GM12878 (cell line): ENCODE results near the gene CDPF1. TPM values are rescaled to one million over a fixed set of nuclear protein-coding genes. Genes with fewer than 3 reads are reported as not detected.

Experiments used
- ATAC-seq: fragments of 200-7000 bp; cut with Tn5 transposase; 3 replicates; pipeline ENCODE4 v1.9.1; 2020; ENCODE audit warnings: mild to moderate bottlenecking, moderate library complexity
- BruUV-seq: library from RNA; stranded (reverse); fragments of 400-500 nt; replicated peaks from 2 replicates; lab custom pipeline; 2021; lab: Mats Ljungman, UMichigan
- CTCF ChIA-PET: fragments of 300-600 bp; sonication (Branson Sonifier 250); formaldehyde crosslinking; extraction: SDS; loops from one replicate; lab custom pipeline; 2021; ENCODE audit warnings: inconsistent platforms; lab: Yijun Ruan, JAX
- POLR2A ChIA-PET: fragments of 350-600 bp; formaldehyde crosslinking; extraction: SDS; loops from one replicate; lab custom pipeline; 2021; ENCODE audit warnings: inconsistent platforms; lab: Charles Lee
- RAD21 ChIA-PET: fragments of 300-600 bp; sonication (Branson Sonifier 250); formaldehyde crosslinking; loops from one replicate; lab custom pipeline; 2023; ENCODE audit warnings: antibody characterized with exemption; ENCODE audit not compliant: unreplicated experiment; lab: Charles Lee
- SMC1A ChIA-PET: fragments of 300-600 bp; sonication (Branson Sonifier 250); formaldehyde crosslinking; loops from one replicate; lab custom pipeline; 2023; ENCODE audit not compliant: unreplicated experiment, uncharacterized antibody; lab: Charles Lee
- DNase-seq: peaks from one replicate; pipeline ENCODE4 v3.0.0-alpha.2; 2011; ENCODE audit warnings: low read depth, low spot score
- FAIRE-seq: peaks from 3 replicates; lab custom pipeline; 2011; peaks lifted over from hg19 to GRCh38; lab: Jason Lieb, UNC
- H2AFZ ChIP-seq: 2 replicates; pipeline ENCODE4 v1.6.0; 2011; ENCODE audit warnings: low read depth, low read length, control low read depth; ENCODE audit not compliant: control insufficient read depth
- H3K27ac ChIP-seq: 2 replicates; pipeline ENCODE4 v1.5.1; 2011; ENCODE audit warnings: control low read depth; ENCODE audit not compliant: control insufficient read depth, insufficient read depth
- H3K27me3 ChIP-seq, 2 experiments: replicated peaks in 1 of 2; 2 replicates each; pipeline versions ENCODE4 v1.6.0 to v1.6.1; 2011; ENCODE audit warnings: low read length in 1 of 2; ENCODE audit not compliant: control insufficient read depth in 2 of 2, insufficient read depth in 2 of 2
- H3K36me3 ChIP-seq, 2 experiments: 2 replicates each; pipeline ENCODE4 v1.5.1; 2011; ENCODE audit warnings: low read length in 1 of 2; ENCODE audit not compliant: control insufficient read depth in 2 of 2, insufficient read depth in 2 of 2
- H3K4me1 ChIP-seq: 2 replicates; pipeline ENCODE4 v1.6.1; 2011; ENCODE audit warnings: mild to moderate bottlenecking, low read length, moderate library complexity, mixed read lengths; ENCODE audit not compliant: control insufficient read depth, insufficient read depth
- H3K4me2 ChIP-seq: 2 replicates; pipeline ENCODE4 v1.6.0; 2011; ENCODE audit warnings: control low read depth; ENCODE audit not compliant: control insufficient read depth, insufficient read depth
- H3K4me3 ChIP-seq: fragments of 200-600 bp; sonication (generic); 2 replicates; pipeline ENCODE4 v1.5.1; 2016
- H3K79me2 ChIP-seq: 2 replicates; pipeline ENCODE4 v1.6.0; 2011; ENCODE audit warnings: low read length; ENCODE audit not compliant: control insufficient read depth, insufficient read depth
- H3K9ac ChIP-seq: 2 replicates; pipeline ENCODE4 v1.8.0; 2011; ENCODE audit warnings: low read length, control low read depth, mixed read lengths; ENCODE audit not compliant: control insufficient read depth, insufficient read depth
- H3K9me3 ChIP-seq: replicated peaks from 3 replicates; pipeline ENCODE4 v1.5.1; 2011; ENCODE audit warnings: mild to moderate bottlenecking, low read length; ENCODE audit not compliant: control insufficient read depth, insufficient read depth
- H4K20me1 ChIP-seq: 2 replicates; pipeline ENCODE4 v1.6.0; 2011; ENCODE audit not compliant: control insufficient read depth, insufficient read depth
- CREB1 ChIP-seq: IDR thresholded peaks from 2 replicates; pipeline ENCODE4 v1.6.1; 2012; ENCODE audit warnings: low read depth, mild to moderate bottlenecking, inconsistent platforms
- MTA2 ChIP-seq: fragments of 450-650 bp; IDR thresholded peaks from 2 replicates; pipeline ENCODE4 v1.6.1; 2016; ENCODE audit warnings: low read depth, mild to moderate bottlenecking, moderate library complexity
- POLR2AphosphoS2 ChIP-seq: IDR thresholded peaks from 2 replicates; pipeline ENCODE4 v1.6.1; 2011; ENCODE audit warnings: low read depth, mild to moderate bottlenecking, low read length, improper control_type of control experiment, moderate library complexity
- REST ChIP-seq: IDR thresholded peaks from 2 replicates; pipeline ENCODE4 v1.6.1; 2012; ENCODE audit warnings: mild to moderate bottlenecking, low read depth, low read length
- RUNX3 ChIP-seq: IDR thresholded peaks from 2 replicates; pipeline ENCODE4 v1.6.1; 2012; ENCODE audit warnings: low read length, inconsistent platforms
- SREBF2 ChIP-seq: IDR thresholded peaks from 2 replicates; pipeline ENCODE4 v1.6.1; 2012; ENCODE audit warnings: mild to moderate bottlenecking, low read length
- TCF3 ChIP-seq: IDR thresholded peaks from 2 replicates; pipeline ENCODE4 v1.6.1; 2012; ENCODE audit warnings: low read depth, mild to moderate bottlenecking, low read length, borderline replicate concordance; ENCODE audit not compliant: insufficient read depth
- WGBS: methylation state at CpG from one replicate; pipeline ENCODE4 v1.1.6; 2016; ENCODE audit warnings: low lambda C conversion rate; ENCODE audit not compliant: insufficient replicate concordance, insufficient coverage; ENCODE audit errors: missing lambda C conversion rate; 5-methylcytosine and 5-hydroxymethylcytosine counted together
- in situ Hi-C: fragments of 300-500 bp; cut with MboI; formaldehyde crosslinking; loops from 9 replicates; pipeline ENCODE4 v1.14.3; 2018; ENCODE audit warnings: mixed read lengths
- intact Hi-C: fragments of 100-400 bp; cut with micrococcal nuclease; formaldehyde crosslinking; loops from one replicate; pipeline ENCODE4 v1.14.2; 2022; ENCODE audit not compliant: unreplicated experiment
- polyA plus RNA-seq, 11 experiments: library from polyadenylated mRNA; depleted of rRNA in 4 of 11; unstranded in 6 of 11; stranded (reverse) in 5 of 11; fragments of >200 nt; fragmentation: Nextera tagmentation in 4 of 11; fragmentation: Illumina TruSeq in 1 of 11; extraction: Ambion mirVana in 4 of 11; extraction: Trizol in 1 of 11; gene quantifications; 1 replicate in 1 of 11; 2 replicates in 10 of 11; pipeline versions ENCODE4 v1.2.1 to v1.2.3, GENCODE V29; 2011 to 2016; ENCODE audit warnings: inconsistent platforms in 2 of 11, missing spikeins in 2 of 11, low read depth in 1 of 11
- total RNA-seq, 4 experiments: library from RNA; depleted of rRNA in 3 of 4; stranded (reverse); fragments of >200 nt in 3 of 4; fragmentation: Illumina TruSeq in 1 of 4; extraction: Trizol in 1 of 4; gene quantifications; 2 replicates each; pipeline versions ENCODE4 v1.2.1 to v1.2.3, GENCODE V29; 2013 to 2021

Gene CDPF1
- total and polyA plus RNA-seq, 10 of the 15 experiments (the other 5 are each of a cell fraction or from before 2014, with no cell fraction given): 1.0 to 22.4 (median 7.9) TPM

- 98% methylated on average over 13 of the region's 13 CpGs for WGBS
- DNase-seq: no peak
- Histone ChIP-seq H3K27ac (no peak overlapping the region), H3K36me3 (peaks cover 13 to 17% of the 10 kb centered on the region in 2 experiments), H3K4me3 (no peak overlapping the region), H3K9me3 (no peaks in the 10 kb centered on the region), H2AFZ (no peak overlapping the region), H3K4me1 (peaks cover 9% of the 10 kb centered on the region), H3K27me3 (no peaks in the 10 kb centered on the region), H4K20me1 (no peaks in the 10 kb centered on the region), H3K9ac (no peak overlapping the region), H3K79me2 (peaks cover 5% of the 10 kb centered on the region), H3K4me2 (no peak overlapping the region)
- POLR2A ChIA-PET: interaction anchor here (2.0 to 2.7 kb wide), 2 partner anchors 14 kb away, joined by 9 read pairs; partner anchors contain the start of genes GTSE1 and TTC38
- CTCF ChIA-PET: interaction anchor here (1.1 kb wide), 1 partner anchor 32 kb away, joined by 3 read pairs; no protein-coding TSS in a partner anchor
- intact Hi-C loops: no loop called here
- TF ChIP-seq MTA2 (no peak), RUNX3 (no peak), POLR2AphosphoS2 (0 out of 2 replicates have a peak, but pooled peaks have one; percentile 53), REST (no peak), SREBF2 (no peak), CREB1 (no peak), TCF3 (no peak)
- ATAC-seq: no peak
- FAIRE-seq: no peak
- RAD21 ChIA-PET: interaction anchor here (1.6 to 2.0 kb wide), 2 partner anchors 14 to 32 kb away, joined by 4 to 8 read pairs; partner anchors contain the start of genes CDPF1 and TTC38
- no TSS peak for BruUV-seq
- SMC1A ChIA-PET: interaction anchor here (1.5 kb wide), 1 partner anchor 14 kb away, joined by 5 read pairs; the partner anchor contains the start of gene TTC38
- in situ Hi-C loops: no loop called here
These were observed 32.0 kb upstream of the CDPF1 start for GRCh38 chr22:46281866-46282678.
